Sigmoid colon (tissue), 7 donors: ENCODE data around the gene ZC3H11A. TPM values are rescaled to one million over a fixed set of nuclear protein-coding genes. Genes with fewer than 3 reads are reported as not detected.
A peak's percentile ranks its signal among the peaks of the same experiment; 100 is the strongest.

Source experiments
- DNase-seq: peaks from one replicate; pipeline ENCODE4 v3.0.0-alpha.2; 2019
- H3K27ac ChIP-seq, 4 donors: fragments of 200-600 bp; sonication (generic); one replicate each; pipeline ENCODE4 v1.5.1; 2016 to 2019; ENCODE audit warnings: mild to moderate bottlenecking in 1 of 4
- H3K27me3 ChIP-seq, 3 donors: fragments of 200-600 bp; sonication (generic); one replicate each; pipeline ENCODE4 v1.5.1; 2019; ENCODE audit warnings: mild to moderate bottlenecking in 1 of 3
- H3K36me3 ChIP-seq, 4 donors: fragments of 200-600 bp; sonication (generic); one replicate each; pipeline ENCODE4 v1.5.1; 2016 to 2019
- H3K4me1 ChIP-seq, 4 donors: fragments of 200-600 bp; sonication (generic); one replicate each; pipeline ENCODE4 v1.5.1; 2017 to 2019
- H3K4me3 ChIP-seq, 4 donors: fragments of 200-600 bp; sonication (generic); one replicate each; pipeline ENCODE4 v1.5.1; 2017 to 2019; ENCODE audit warnings: mild to moderate bottlenecking in 2 of 4, moderate library complexity in 1 of 4
- H3K9me3 ChIP-seq, 4 donors: fragments of 200-600 bp in 3 of 4; sonication (generic) in 3 of 4; one replicate each; pipeline versions ENCODE4 v1.5.1 to v1.6.1; 2013 to 2019
- CTCF ChIP-seq, 4 experiments: fragments of 450-650 bp in 3 of 4; fragments of 200-600 bp in 1 of 4; IDR thresholded peaks; one replicate each; pipeline ENCODE4 v1.5.1; 2016 to 2019; ENCODE audit warnings: antibody characterized with exemption in 4 of 4, mild to moderate bottlenecking in 3 of 4, moderate library complexity in 2 of 4
- EP300 ChIP-seq, 4 donors: sonication (generic); formaldehyde crosslinking; IDR thresholded peaks; one replicate each; pipeline ENCODE4 v1.6.1; 2017; ENCODE audit warnings: antibody characterized with exemption in 4 of 4
- POLR2A ChIP-seq, 2 donors: fragments of 450-650 bp; IDR thresholded peaks; one replicate each; pipeline ENCODE4 v1.6.1; 2016; ENCODE audit warnings: antibody characterized with exemption in 2 of 2, mild to moderate bottlenecking in 2 of 2, moderate library complexity in 2 of 2
- POLR2AphosphoS5 ChIP-seq, 4 donors: sonication (generic); formaldehyde crosslinking; IDR thresholded peaks; one replicate each; pipeline ENCODE4 v1.6.1; 2017; ENCODE audit warnings: antibody characterized with exemption in 4 of 4
- WGBS, 2 donors: extraction: QIAGEN DNeasy Blood & Tissue Kit; methylation state at CpG; one replicate each; pipeline ENCODE4 v1.1.7; 2013; 5-methylcytosine and 5-hydroxymethylcytosine counted together
- intact Hi-C: fragments of 100-400 bp; cut with DNase I; formaldehyde crosslinking; loops from one replicate; pipeline ENCODE4 v1.15.1; 2023
- polyA plus RNA-seq, 3 donors: library from polyadenylated mRNA; stranded (reverse); fragments of 200-250 nt; gene quantifications; one replicate each; pipeline ENCODE4 v1.2.3, GENCODE V29; 2013
- total RNA-seq, 4 donors: library from RNA; depleted of rRNA; stranded (reverse); fragments of >200 nt; gene quantifications; one replicate each; pipeline ENCODE4 v1.1.0, GENCODE V29; 2016
- donor health status: healthy with polysubstance abuse.
- donor health status: Bipolar disorder and iron deficiency.
- donor health status: healthy.

Gene ZC3H11A
- total and polyA plus RNA-seq, 7 donors = 17.8 to 111 (median 84.9) TPM

- intact Hi-C loops = loop anchor here (2.0 kb wide), 1 partner anchor 23 kb away; the partner anchor contains the start of genes ZBED6 and ZC3H11A
- Histone ChIP-seq H3K36me3 (no peaks in the 10 kb centered on the region), H3K9me3 (no peaks in the 10 kb centered on the region), H3K4me3 (no peak overlapping the region), H3K27me3 (no peaks in the 10 kb centered on the region), H3K27ac (peak overlapping the region in 3 of 4 donors; percentile 62 to 78 (median 73)), H3K4me1 (peaks cover 0 to 34% (median 22%) of the 10 kb centered on the region in 4 donors)
- DNase-seq = peak; percentile 88
- TF ChIP-seq POLR2AphosphoS5 (IDR thresholded peaks at IDR 0.05) = peak in 3 of 4 donors; percentile 51 to 70 (median 54)
- no peak for TF ChIP-seq POLR2A (IDR thresholded peaks at IDR 0.05)
- peak in 3 of 4 donors; percentile 39 to 63 (median 61) for TF ChIP-seq EP300 (IDR thresholded peaks at IDR 0.05)
- 75 to 91% methylated on average over 7 of the region's 7 CpGs for WGBS, 2 donors
These were observed 23.5 kb upstream of the ZC3H11A start for GRCh38 chr1:203771901-203772301.

- intact Hi-C loops = no loop called here
- no peak overlapping the region for H3K4me3 ChIP-seq
- H3K9me3 ChIP-seq = no peaks in the 10 kb centered on the region
- TF ChIP-seq CTCF (IDR thresholded peaks at IDR 0.05) (no peak), POLR2AphosphoS5 (IDR thresholded peaks at IDR 0.05) (no peak), POLR2A (IDR thresholded peaks at IDR 0.05) (no peak), EP300 (IDR thresholded peaks at IDR 0.05) (no peak)
- H3K36me3 ChIP-seq = no peaks in the 10 kb centered on the region
- no peaks in the 10 kb centered on the region for H3K27me3 ChIP-seq
- no peak for DNase-seq
- peaks cover 0 to 34% (median 22%) of the 10 kb centered on the region in 4 donors for H3K4me1 ChIP-seq
- WGBS, 2 donors = 96 to 97% methylated on average over 1 of the region's 1 CpG
- no peak overlapping the region for H3K27ac ChIP-seq
These were observed 22.6 kb upstream of the ZC3H11A start for GRCh38 chr1:203772836-203773235.

GRCh38 chr1:203776636-203777035 is 18.8 kb upstream of the ZC3H11A start:
- H3K4me1 ChIP-seq = peaks cover 0 to 8% (median 3%) of the 10 kb centered on the region in 4 donors
- WGBS, 2 donors = 57 to 77% methylated on average over 4 of the region's 4 CpGs
- H3K27me3 ChIP-seq = no peaks in the 10 kb centered on the region
- intact Hi-C loops = no loop called here
- H3K27ac ChIP-seq = no peak overlapping the region
- no peak overlapping the region for H3K4me3 ChIP-seq
- TF ChIP-seq POLR2A (IDR thresholded peaks at IDR 0.05) = no peak
- no peak for TF ChIP-seq POLR2AphosphoS5 (IDR thresholded peaks at IDR 0.05)
- TF ChIP-seq CTCF (IDR thresholded peaks at IDR 0.05) = no peak
- no peak for TF ChIP-seq EP300 (IDR thresholded peaks at IDR 0.05)
- H3K36me3 ChIP-seq = no peaks in the 10 kb centered on the region
- H3K9me3 ChIP-seq = no peaks in the 10 kb centered on the region
- no peak for DNase-seq

- H3K9me3 ChIP-seq = no peaks in the 10 kb centered on the region
- H3K4me3 ChIP-seq = no peak overlapping the region
- H3K27ac ChIP-seq = no peak overlapping the region
- H3K36me3 ChIP-seq = no peaks in the 10 kb centered on the region
- no peaks in the 10 kb centered on the region for H3K27me3 ChIP-seq
- DNase-seq = peak; percentile 10
- TF ChIP-seq CTCF (IDR thresholded peaks at IDR 0.05) = no peak
- no peak for TF ChIP-seq POLR2AphosphoS5 (IDR thresholded peaks at IDR 0.05)
- no peak for TF ChIP-seq POLR2A (IDR thresholded peaks at IDR 0.05)
- no peak for TF ChIP-seq EP300 (IDR thresholded peaks at IDR 0.05)
- intact Hi-C loops = no loop called here
- H3K4me1 ChIP-seq = no peaks in the 10 kb centered on the region
- WGBS, 2 donors = 83 to 85% methylated on average over 3 of the region's 3 CpGs
These were observed 17.8 kb upstream of the ZC3H11A start for GRCh38 chr1:203777596-203777995.

- WGBS, 2 donors = 59 to 85% methylated on average over 3 of the region's 3 CpGs
- TF ChIP-seq POLR2AphosphoS5 (IDR thresholded peaks at IDR 0.05) = no peak
- no peak for TF ChIP-seq EP300 (IDR thresholded peaks at IDR 0.05)
- TF ChIP-seq CTCF (IDR thresholded peaks at IDR 0.05) = no peak
- no peak for TF ChIP-seq POLR2A (IDR thresholded peaks at IDR 0.05)
- DNase-seq = peak; percentile 4
- no peaks in the 10 kb centered on the region for H3K4me1 ChIP-seq
- no peaks in the 10 kb centered on the region for H3K9me3 ChIP-seq
- intact Hi-C loops = no loop called here
- no peaks in the 10 kb centered on the region for H3K36me3 ChIP-seq
- H3K27ac ChIP-seq = no peak overlapping the region
- no peak overlapping the region for H3K4me3 ChIP-seq
- no peaks in the 10 kb centered on the region for H3K27me3 ChIP-seq
These were observed 17.3 kb upstream of the ZC3H11A start for GRCh38 chr1:203778146-203778545.
